DOHH2 (cell line): ENCODE results near the gene WASHC2A.
"Not testable (repeated sequence)": the region's sequence is repeated elsewhere in the genome, so short reads cannot be mapped to it uniquely, and the experiment has no call there.

Source experiments
- H3F3A ChIP-seq: fragments of 200-600 bp; sonication (generic), shearing (Covaris generic); 2 replicates; pipeline ENCODE4 v1.6.0; 2016; ENCODE audit warnings: antibody characterized with exemption, mild to moderate bottlenecking; ENCODE audit not compliant: control insufficient read depth, insufficient read depth
- H3K27ac ChIP-seq: fragments of 200-600 bp; sonication (generic); 2 replicates; pipeline ENCODE4 v1.5.1; 2014; ENCODE audit warnings: low read depth, mild to moderate bottlenecking, low read length, moderate library complexity
- H3K27me3 ChIP-seq: fragments of 200-600 bp; sonication (generic); 2 replicates; pipeline ENCODE4 v1.6.1; 2014; ENCODE audit warnings: mild to moderate bottlenecking, low read length, mixed read lengths; ENCODE audit not compliant: control insufficient read depth
- H3K36me3 ChIP-seq: fragments of 200-600 bp; sonication (generic); 2 replicates; pipeline ENCODE4 v1.6.1; 2014; ENCODE audit warnings: mild to moderate bottlenecking, low read length, moderate library complexity, mixed read lengths; ENCODE audit not compliant: control insufficient read depth
- H3K4me1 ChIP-seq: fragments of 200-600 bp; sonication (generic); 2 replicates; pipeline ENCODE4 v1.6.1; 2014; ENCODE audit warnings: mild to moderate bottlenecking, low read length, mixed read lengths; ENCODE audit not compliant: control insufficient read depth
- H3K4me2 ChIP-seq: fragments of 200-600 bp; sonication (generic); 2 replicates; pipeline ENCODE4 v1.6.0; 2014; ENCODE audit warnings: mild to moderate bottlenecking, low read length, moderate library complexity
- H3K4me3 ChIP-seq: fragments of 200-600 bp; sonication (generic); 2 replicates; pipeline ENCODE4 v1.5.1; 2014; ENCODE audit warnings: mild to moderate bottlenecking, low read length, mixed read lengths
- H3K79me2 ChIP-seq: fragments of 200-600 bp; sonication (generic); 2 replicates; pipeline ENCODE4 v1.6.1; 2014; ENCODE audit warnings: mild to moderate bottlenecking, low read length, mixed read lengths; ENCODE audit not compliant: control insufficient read depth
- H3K9me2 ChIP-seq: fragments of 200-600 bp; sonication (generic); replicated peaks from 2 replicates; pipeline ENCODE4 v1.6.1; 2014; ENCODE audit warnings: mild to moderate bottlenecking, low read length, mixed read lengths; ENCODE audit not compliant: control insufficient read depth
- H3K9me3 ChIP-seq: fragments of 200-600 bp; sonication (generic); 2 replicates; pipeline ENCODE4 v1.6.1; 2014; ENCODE audit warnings: antibody characterized with exemption, low read length, mixed read lengths; ENCODE audit not compliant: control insufficient read depth, insufficient read depth
- H4K20me1 ChIP-seq: fragments of 200-600 bp; sonication (generic); 2 replicates; pipeline ENCODE4 v1.6.0; 2014; ENCODE audit warnings: low read depth, mild to moderate bottlenecking, antibody characterized with exemption, low read length, moderate library complexity; ENCODE audit not compliant: control insufficient read depth, insufficient read depth
- EZH2phosphoT487 ChIP-seq: fragments of 200-600 bp; sonication (generic); IDR thresholded peaks from 2 replicates; pipeline ENCODE4 v1.6.1; 2017; ENCODE audit warnings: borderline replicate concordance, mild to moderate bottlenecking, antibody characterized with exemption, low read length, moderate library complexity, mixed read lengths
- TF ChIP-seq, protein P1 (sequence below): fragments of 200-600 bp; sonication (generic); IDR thresholded peaks from one replicate; pipeline ENCODE4 v1.5.1; 2014; ENCODE audit warnings: antibody characterized with exemption, mild to moderate bottlenecking, low read depth, low read length; ENCODE audit not compliant: poor library complexity, severe bottlenecking

The WASHC2A gene

DNA sequence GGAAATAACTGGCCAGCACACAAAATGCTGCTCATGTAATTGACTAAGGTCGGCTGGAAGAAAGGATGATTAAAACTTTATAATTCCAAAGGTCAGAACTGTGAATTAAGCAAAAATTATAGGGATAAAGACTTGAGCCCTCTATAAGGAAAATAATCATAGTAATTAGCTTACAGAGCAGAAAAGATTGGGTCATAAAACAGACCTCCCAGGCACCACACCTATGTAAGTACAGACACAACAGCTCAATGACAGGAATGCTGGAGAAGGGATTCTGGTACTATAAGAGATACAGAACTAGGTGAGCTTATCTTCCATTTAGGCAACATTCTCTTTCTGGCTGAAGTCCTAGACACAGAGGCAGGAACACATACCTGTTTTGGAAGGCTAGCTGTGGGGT, 9.0 kb upstream of the WASHC2A start:
- H3K9me2 ChIP-seq, H3F3A ChIP-seq, H3K4me2 ChIP-seq, H3K4me3 ChIP-seq, H3K27me3 ChIP-seq, H4K20me1 ChIP-seq, H3K36me3 ChIP-seq, H3K79me2 ChIP-seq, H3K27ac ChIP-seq, H3K9me3 ChIP-seq, H3K4me1 ChIP-seq: not testable (repeated sequence)

- H3K4me2 ChIP-seq, H3F3A ChIP-seq, H3K4me3 ChIP-seq, H3K4me1 ChIP-seq, H4K20me1 ChIP-seq, H3K36me3 ChIP-seq, H3K9me3 ChIP-seq, H3K27me3 ChIP-seq, H3K27ac ChIP-seq, H3K9me2 ChIP-seq, H3K79me2 ChIP-seq: not testable (repeated sequence)
Measured at GRCh38 chr10:50059946-50060345, 7.8 kb upstream of the WASHC2A start.

DNA sequence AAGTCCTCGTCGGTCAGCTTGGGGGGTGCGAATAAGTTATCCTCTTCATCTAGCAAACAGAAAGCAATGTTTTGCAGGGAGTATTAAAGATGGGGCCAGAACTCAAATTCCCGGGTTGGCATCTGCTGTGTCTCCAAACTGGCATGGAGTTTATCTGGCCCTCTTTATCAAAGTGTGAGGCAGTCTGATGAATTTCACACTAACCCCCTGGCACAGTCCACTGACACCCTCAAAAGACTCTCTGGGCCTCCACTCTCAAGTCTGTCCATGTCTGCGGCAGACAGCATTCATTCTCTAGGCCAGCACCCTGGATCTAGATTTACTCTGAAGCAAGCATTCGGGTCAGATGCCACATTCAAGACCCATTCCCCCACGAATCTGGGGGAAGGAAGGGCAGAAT, 6.2 kb upstream of the WASHC2A start:
- H3K4me3 ChIP-seq, H3K4me2 ChIP-seq, H3K27me3 ChIP-seq, H4K20me1 ChIP-seq, H3F3A ChIP-seq, H3K79me2 ChIP-seq, H3K27ac ChIP-seq, H3K9me3 ChIP-seq, H3K36me3 ChIP-seq, H3K9me2 ChIP-seq, H3K4me1 ChIP-seq: not testable (repeated sequence)

GRCh38 chr10:50063100-50063499, 4.7 kb upstream of the WASHC2A start:
- H3K9me3 ChIP-seq, result no peaks in the 10 kb centered on the region
- no peaks in the 10 kb centered on the region; the same call in 1 of the 2 replicates for H3K4me1 ChIP-seq
- H3K4me3 ChIP-seq, result no peak overlapping the region
- no peaks in the 10 kb centered on the region for H3F3A ChIP-seq
- no peaks in the 10 kb centered on the region for H3K27me3 ChIP-seq
- TF ChIP-seq EZH2phosphoT487, result no peak
- TF ChIP-seq, protein P1, sequence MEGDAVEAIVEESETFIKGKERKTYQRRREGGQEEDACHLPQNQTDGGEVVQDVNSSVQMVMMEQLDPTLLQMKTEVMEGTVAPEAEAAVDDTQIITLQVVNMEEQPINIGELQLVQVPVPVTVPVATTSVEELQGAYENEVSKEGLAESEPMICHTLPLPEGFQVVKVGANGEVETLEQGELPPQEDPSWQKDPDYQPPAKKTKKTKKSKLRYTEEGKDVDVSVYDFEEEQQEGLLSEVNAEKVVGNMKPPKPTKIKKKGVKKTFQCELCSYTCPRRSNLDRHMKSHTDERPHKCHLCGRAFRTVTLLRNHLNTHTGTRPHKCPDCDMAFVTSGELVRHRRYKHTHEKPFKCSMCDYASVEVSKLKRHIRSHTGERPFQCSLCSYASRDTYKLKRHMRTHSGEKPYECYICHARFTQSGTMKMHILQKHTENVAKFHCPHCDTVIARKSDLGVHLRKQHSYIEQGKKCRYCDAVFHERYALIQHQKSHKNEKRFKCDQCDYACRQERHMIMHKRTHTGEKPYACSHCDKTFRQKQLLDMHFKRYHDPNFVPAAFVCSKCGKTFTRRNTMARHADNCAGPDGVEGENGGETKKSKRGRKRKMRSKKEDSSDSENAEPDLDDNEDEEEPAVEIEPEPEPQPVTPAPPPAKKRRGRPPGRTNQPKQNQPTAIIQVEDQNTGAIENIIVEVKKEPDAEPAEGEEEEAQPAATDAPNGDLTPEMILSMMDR, result no peak
- no peak overlapping the region for H3K27ac ChIP-seq
- H3K4me2 ChIP-seq, result no peak overlapping the region
- no peaks in the 10 kb centered on the region for H4K20me1 ChIP-seq
- no peaks in the 10 kb centered on the region for H3K36me3 ChIP-seq
- peaks cover 2% of the 10 kb centered on the region; the same call in 1 of the 2 replicates for H3K79me2 ChIP-seq
- H3K9me2 ChIP-seq, result no peaks in the 10 kb centered on the region

DNA sequence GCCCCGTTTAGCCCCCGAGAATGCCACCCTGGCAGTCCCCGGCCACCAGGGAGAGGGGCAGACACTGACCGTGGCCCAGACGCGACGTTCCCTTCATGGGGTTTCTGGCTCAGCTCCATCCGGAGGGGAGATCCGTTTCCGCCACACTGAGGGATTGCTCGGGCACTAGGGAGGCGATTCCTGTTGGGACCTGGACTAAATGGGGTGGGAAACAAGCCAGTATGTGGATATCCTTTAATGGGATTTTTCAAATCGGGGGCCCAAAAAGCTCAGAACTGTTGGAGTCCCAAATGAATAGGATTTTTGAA, 552 bp downstream of the WASHC2A start:
- H3F3A ChIP-seq, H4K20me1 ChIP-seq, H3K27me3 ChIP-seq, H3K4me1 ChIP-seq, H3K27ac ChIP-seq, H3K36me3 ChIP-seq, H3K79me2 ChIP-seq, H3K9me2 ChIP-seq, H3K9me3 ChIP-seq: not testable (repeated sequence)
- H3K4me2 ChIP-seq, result peak overlapping the region; percentile 52
- peak overlapping the region; percentile 79 for H3K4me3 ChIP-seq

DNA sequence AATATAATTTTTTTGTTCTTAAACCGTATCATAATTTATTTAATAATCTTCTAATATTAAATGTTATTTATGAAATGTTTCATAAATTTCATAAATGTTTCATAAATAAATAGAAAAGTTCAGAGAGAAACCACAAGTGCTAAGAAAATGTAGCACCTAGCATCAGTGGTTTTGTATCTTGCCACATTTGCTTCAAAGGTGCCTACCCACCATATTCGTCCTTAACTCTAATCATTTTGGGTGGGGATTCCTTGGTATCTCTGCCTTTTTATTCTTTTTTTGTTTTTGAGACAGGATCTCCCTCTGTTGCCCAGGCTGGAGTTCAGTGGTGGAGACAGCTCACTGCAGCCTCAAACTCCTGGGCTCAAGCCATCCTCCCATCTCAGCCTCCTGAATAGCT, 7.4 kb downstream of the WASHC2A start:
- H3K4me2 ChIP-seq, H3F3A ChIP-seq, H3K27ac ChIP-seq, H3K36me3 ChIP-seq, H4K20me1 ChIP-seq, H3K79me2 ChIP-seq, H3K9me3 ChIP-seq, H3K4me3 ChIP-seq, H3K27me3 ChIP-seq, H3K9me2 ChIP-seq, H3K4me1 ChIP-seq: not testable (repeated sequence)

DNA sequence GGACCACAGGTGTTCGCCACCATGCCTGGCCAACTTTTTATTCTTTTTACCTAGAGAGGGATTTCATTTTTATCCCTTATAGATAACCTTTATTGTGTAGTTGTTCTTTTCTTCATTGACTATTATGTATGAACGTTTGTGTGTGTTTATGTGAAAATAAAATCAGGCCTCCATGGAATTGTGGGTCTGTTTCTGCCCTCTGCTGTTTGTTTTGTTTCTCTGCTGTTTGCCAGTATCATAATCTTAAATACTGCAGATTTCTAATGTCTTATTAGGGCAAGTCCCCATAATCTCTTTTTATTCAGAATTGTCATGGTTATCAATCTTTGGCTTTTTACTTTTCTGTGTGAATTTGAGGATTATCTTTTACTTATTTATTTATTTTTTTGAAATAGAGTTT, 7.8 kb downstream of the WASHC2A start:
- H4K20me1 ChIP-seq, H3K9me2 ChIP-seq, H3K79me2 ChIP-seq, H3F3A ChIP-seq, H3K4me2 ChIP-seq, H3K9me3 ChIP-seq, H3K4me1 ChIP-seq, H3K27me3 ChIP-seq, H3K36me3 ChIP-seq, H3K27ac ChIP-seq, H3K4me3 ChIP-seq: not testable (repeated sequence)

DNA sequence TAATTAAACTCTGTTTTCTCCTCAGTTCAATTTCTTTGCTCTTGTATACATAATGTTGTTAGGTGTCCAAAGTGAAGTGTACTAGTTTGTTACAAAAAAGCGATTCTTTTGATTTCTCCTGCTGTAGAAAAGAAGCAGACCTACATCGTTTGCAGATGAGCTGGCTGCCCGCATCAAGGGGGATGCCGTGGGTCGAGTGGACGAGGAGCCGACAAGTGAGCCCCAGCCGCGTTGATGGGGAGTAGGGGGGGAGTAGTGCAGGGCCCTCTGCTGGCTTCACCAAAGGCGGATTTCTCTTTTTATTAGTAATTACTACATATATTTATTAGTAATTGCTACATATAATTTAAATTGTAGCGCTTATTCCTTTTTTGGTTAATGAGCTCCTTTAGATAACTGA, 23.6 kb downstream of the WASHC2A start:
- not testable (repeated sequence) for H3F3A ChIP-seq, H3K36me3 ChIP-seq, H3K9me3 ChIP-seq, H3K4me1 ChIP-seq, H3K4me3 ChIP-seq, H3K9me2 ChIP-seq, H3K27me3 ChIP-seq, H3K27ac ChIP-seq, H3K79me2 ChIP-seq, H4K20me1 ChIP-seq, H3K4me2 ChIP-seq
